Epidermal melanocyte (primary cell): ENCODE data around the gene TMCC2.

Source experiments
- DNase-seq: peaks from one replicate; pipeline ENCODE4 v3.0.0; 2011; ENCODE audit warnings: low spot score; ENCODE audit not compliant: insufficient read length

Gene TMCC2

DNA sequence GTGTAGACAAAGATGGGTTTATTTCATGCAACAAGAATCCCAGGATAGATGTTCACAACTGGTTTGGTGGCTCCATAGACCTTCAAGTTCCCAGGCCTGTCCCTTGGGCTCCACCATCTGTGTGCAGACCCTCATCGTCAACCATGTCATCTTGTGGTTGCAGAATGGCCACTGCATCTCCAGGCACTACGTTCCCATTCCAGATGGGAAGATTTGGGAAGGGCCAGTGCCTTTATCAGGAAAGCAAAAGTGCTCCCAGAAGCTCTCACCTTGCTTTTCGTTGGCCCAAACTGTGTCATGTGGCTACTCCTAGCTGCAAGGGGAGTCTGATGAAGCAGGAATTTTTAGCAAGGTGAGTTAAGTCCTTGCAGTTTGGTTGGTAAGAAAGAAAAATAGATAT lies 12.8 kb downstream of the TMCC2 start:
- no peak for DNase-seq

DNA sequence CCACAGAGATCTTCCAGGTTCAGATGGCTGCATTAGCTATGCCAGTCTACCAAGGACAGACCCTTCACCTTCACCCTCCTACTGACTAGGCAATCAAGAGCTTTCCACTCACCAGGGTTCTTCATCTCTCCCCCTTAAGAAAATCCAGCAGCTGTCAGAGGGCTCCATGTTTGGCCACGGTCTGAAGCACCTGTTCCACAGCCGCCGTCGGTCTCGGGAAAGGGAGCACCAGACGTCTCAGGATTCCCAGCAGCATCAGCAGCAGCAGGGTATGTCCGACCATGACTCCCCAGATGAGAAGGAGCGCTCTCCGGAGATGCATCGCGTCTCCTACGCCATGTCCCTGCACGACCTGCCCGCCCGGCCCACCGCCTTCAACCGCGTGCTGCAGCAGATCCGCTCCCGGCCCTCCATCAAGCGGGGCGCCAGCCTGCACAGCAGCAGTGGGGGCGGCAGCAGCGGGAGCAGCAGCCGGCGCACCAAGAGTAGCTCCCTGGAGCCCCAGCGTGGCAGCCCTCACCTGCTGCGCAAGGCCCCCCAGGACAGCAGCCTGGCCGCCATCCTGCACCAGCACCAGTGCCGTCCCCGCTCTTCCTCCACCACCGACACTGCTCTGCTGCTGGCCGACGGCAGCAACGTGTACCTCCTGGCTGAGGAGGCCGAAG lies 13.8 kb downstream of the TMCC2 start:
- no peak for DNase-seq

DNA sequence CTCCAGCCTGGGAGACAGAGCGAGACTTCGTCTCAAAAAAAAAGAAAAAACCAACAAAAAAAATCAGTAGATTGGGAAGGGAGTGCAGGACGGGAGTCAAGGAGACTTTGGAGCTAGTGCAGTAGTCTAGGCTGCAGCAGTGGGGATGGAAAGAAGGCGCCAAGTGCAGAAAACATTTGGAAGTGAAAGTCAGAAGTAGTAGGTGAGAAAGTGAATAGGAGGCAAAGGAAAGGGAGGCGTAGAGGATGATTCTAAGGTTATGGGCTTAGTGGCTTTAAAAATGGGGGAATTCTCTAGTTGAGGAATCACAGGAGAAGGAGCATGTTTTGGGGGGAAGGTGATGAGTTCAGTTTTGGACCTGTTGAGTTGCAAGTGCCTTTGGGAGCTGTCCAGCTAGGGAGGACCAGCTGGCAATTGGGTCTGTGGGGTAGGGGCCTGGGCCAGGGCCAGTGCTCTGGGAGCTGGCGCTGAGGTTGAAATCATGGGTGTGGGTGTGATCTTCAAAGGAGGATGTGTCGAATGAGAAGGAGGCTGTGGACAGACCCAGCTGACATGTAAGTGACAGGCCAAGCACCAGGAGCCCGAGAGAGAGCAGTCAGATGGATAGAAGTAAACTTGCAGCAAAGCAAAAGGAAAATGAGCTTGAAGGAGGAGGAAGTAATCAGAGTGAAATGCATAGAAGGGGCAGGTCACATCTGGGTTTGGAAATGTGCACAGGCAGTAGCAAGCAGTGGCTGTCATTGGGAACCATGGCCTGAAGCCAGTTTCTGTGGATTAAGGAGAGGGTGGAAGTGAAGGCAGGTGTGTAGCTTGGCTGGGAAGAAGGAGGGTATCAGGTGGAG lies 15.8 kb downstream of the TMCC2 start:
- no peak for DNase-seq

DNA sequence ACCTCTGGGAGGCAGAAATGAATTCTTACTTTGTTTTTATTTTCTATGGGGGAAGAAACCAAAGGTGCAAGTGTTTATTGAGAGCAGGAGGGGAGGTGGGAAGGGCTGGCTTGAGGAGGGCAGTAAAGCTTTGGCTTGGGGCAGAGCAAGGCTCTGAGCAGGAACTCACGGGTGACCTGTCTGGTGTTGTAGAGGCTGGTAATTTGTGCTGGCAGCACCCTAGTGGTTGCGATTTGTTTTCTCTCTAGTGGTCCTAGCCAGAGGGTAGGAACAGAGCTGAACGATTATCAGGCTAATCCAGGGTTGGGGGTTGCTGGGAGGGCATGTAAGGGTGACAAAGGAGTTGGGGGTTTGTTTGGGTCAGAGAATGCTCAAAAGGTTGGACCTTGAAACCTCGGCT lies 16.6 kb downstream of the TMCC2 start:
- DNase-seq = no peak

DNA sequence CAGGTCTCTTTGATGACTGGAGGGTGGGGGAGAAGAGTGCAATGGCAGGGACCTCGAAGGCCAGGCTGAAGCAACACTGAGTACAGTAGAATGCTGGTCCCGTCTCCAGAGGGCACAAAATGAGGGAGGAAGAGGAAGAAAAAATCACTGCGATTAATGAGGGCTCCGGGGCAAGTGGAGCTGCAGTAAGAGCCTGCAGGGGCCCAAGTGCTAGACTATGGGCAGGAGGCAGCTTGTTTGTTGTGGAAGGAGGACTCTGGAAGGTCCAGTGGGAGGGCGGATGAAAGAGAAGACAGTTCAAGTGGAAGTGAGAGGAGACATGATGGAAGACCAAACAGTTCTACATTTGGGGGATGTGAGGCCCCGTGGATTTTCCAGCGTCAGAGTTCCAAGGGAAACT lies 17.4 kb downstream of the TMCC2 start:
- no peak for DNase-seq

DNA sequence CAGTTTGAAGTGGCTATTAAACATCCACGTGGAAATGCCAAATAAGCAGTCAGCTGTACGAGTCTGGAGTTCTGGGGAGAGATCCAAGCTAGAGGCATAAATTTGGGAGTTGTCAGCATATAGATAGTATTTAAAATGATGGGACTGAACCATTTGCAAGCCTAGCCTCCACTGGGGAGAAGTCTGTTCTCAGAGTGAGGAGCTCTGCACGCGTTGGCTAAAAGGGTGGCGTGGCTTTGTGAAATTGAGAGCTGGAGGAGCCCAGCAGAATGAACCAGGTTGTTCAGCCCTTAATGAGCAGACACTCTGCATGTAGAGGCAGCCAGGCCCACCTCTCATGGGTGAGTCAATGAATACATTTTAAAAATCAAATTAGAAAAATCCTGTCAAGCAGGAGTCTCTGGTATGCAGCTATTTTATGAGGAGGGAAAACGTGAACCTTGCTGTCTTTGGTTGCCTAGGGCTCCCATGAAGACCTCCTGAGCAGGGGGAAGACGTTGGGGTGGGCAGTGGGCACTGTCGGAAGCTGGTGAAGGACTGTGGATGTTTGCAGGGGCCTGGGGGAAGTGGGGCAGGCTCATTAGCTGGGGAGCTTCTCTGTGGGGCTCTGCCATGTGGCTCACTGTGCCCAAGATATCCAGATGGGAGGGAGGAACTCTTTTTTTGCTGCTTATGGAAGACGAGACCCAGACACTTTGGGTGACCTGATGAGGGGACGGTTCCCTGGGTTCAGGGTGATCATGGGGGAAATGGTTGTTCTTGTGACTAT lies 18.8 kb downstream of the TMCC2 start:
- no peak for DNase-seq

DNA sequence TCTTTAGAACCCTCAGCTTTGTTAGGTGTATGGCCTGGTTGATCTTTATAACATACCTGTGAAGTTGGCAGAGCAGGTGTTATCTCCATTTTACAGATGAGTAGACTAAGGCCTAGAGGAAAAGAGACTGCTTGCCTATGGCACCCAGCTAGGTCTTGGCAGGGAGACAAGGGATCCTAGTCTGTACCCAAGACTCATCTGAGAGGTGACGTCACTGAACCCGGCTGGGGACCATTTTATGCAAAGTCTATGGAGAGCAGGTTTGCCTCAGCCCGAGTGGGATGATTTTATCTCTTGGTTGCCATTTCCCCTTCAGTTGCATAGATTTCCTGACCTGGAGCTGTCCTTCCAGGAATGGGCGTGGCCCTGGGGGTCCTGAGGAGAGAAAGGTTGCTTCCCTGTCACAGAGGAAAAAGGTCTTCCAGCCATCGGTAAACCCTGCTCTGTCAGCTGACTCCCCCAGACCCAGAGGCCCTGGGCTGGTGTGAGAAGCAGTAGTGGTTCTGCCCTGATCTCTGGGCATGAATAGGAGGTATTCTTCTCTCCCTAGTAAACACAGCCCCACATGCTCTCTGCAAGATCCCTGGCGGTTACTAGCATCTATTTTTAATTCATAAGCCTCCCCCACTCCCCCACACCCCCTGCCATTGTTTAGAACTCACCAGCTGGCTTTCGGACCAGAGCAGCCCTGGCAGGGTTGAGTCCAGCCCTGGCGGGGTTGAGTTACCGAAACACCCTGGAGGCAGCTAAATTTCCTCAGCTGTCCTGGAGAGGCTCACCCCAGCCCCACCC lies 19.6 kb downstream of the TMCC2 start:
- DNase-seq = peak; percentile 87

DNA sequence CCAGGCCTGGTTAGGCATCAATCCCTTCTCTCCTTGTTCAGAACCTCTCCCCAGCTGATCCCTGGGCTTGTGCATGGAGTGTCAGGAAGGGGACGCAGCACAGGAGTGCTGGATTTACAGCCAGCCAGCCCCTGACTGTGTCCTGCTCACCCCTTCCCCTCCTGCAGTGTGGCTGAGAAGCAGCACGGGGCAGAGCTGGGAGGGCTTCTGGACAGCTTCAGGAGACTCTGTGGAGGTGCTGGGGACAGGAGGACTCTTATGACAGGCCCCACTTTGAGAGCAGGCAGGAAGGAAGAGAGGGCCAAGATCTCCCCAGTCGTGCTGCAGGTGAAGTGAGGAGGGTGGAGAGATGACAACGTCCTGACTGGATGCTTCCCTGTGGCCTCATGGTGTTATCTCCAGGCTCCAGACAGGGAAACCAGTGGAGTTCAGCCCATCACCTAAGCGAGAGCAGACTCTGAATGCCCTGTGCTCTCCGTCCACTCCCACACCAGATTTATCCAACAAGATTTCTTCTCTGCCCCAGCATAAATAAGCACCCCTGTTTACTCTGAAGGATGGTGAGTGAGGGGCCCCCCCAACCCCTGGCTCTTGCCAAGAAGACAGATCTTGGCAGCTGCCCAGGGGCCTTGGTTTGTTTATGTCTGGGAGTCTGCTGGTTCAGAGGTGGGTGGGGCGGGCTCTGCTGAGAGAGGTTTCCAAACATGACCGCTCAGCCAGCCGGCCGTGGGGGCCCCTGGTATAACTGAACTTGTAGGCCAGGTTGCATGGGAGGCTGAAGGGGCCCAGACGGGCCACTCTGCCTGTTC lies 21.3 kb downstream of the TMCC2 start:
- DNase-seq = no peak

DNA sequence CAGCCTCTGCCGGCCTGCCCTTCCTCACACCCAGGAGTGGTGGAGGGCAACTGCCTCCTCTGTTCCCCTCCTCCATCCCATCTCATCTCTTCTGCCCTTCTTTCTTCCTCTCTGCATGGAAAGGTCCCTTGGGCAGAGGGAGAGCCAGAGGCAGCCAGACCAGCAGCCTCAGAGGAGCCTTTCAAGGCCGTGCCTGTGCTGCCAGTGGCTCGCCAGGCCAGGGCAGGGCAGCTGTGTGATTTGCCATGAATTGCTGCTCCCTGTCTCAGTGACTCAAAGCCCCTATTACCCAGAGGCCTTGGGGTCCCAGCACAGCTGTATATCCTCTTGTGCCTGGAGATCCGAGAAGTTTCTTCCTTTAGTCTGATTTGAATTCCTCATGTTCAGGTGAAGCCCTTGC lies 21.9 kb downstream of the TMCC2 start:
- DNase-seq = no peak

DNA sequence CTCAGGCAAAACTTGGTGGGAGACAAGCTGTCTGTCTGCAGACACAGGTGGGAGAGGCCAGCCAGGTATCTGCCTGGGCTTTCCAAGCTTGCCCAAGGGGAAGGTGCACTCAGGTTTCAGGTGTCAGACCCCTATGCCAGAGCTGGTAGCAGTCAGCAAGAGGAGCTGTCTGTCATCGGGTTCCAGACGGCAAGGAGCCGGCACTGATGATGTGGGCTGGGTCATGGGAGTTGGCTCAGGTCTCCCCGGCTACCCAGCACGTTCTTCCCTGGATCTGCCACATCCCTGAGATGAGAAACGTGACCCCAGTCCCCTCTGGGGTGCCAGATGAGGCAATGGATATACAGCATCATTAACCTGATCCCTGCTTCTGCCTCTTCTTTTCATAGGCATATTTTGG lies 23.0 kb downstream of the TMCC2 start:
- DNase-seq = no peak

DNA sequence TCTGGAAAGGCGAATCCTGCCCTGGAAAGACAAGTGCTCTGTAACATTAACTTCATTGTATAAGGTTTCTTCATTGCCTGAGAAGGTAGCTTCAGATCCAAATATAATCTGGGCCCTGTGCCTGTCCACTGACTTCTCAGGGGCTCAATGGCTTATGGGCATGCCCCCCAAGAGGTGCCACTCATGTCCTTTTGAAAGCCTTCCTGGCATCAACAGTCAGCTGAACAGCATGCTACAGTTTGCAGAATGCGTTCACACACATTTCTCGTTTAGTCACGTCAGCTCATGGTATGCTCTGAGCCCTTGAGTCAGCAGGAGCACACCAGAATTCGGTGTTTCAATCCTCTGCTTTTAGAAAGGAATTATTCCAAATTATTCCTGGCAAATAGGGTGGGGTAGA lies 23.8 kb downstream of the TMCC2 start:
- DNase-seq = no peak

DNA sequence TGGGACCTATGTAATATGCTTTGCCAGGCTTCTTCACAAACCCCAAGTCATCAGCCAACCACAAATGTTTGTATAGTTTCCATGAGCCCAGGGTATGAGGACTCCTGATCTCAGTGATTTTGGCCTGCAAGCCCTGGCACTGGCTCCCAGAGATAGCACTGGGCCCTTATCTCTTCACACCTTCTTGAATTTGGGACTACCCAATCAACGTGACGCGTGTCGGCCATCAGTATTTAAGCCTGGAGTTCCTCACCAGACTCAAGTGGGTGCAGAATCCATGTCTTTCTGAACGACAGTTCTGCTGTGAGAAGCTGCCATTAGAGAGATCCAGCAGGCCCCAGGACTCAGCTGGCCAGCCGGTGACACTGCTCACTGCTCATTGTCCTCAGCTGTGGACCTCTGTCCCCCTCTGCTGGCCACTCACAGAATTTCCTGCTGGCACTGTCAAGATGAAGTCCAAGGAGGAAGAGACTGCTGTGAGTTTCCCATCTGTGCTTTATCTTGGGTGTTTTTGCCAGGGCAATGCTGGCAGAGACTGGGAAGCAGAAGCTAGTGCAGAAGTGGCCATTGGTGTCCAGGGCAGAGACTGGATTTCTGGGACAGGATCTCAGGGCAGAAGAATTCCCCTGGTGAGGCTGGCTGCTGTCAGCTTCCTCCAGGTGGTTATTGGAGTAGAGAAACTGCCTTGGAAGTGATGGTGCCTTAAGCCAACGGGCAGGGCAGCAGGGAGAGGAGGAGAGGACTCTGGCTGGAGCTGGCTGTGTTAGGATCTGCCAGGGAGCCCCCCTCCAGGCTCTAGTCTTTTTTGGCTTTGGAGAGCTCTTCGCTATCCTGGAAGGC lies 28.4 kb downstream of the TMCC2 start:
- DNase-seq = peak; percentile 81

DNA sequence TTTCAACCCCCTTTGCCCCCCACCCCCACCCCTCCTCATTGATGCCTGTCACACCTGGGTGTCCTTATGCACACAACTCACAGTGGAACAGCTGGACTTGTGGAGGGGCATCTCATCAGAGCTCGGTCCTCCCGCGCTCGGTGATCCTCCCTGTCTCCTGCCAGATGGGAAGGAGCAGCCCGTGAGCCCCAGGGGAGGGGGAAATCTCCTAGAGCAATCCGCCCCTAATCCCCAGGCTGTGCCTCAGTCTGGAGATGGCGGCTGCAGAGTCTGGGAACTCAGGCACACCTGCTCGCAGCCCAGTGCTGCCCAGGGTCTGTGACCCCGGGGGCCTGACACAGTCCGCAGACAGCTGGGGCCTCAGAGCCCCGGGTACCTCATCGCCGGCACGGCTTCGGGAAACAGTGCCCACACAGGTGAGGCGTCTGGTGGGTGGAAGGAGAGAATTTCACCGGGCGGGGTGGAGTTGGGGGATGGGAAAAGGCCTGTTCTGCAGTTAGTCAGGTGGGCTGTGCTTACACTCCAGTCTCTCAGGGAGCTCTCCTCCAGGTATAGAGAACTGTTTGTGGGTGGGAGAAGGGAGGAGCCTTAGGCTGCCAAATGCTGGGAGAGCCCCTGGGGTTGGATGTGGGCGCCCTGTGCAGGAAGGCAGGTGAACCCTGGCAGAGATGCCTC lies 29.3 kb downstream of the TMCC2 start:
- DNase-seq = no peak

DNA sequence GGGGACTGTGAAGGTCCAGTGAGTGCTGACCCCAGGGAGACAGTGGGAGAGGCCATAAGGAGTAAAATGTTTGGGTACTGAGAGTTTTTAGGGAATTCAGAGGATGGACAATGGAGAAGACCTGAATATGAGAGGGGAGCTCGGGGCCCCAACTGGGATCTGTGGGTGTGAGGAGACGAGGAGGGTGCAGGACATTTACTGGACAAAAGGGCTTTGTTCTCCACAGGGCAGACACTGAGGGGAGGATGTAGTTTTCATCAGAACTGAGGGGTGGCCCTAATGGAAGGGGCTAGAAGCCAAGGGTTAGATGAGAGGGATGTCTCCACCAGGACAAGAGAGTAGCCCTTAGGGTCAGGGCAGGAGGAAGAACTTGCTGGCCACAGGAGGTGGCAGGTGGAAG lies 30.0 kb downstream of the TMCC2 start:
- no peak for DNase-seq

DNA sequence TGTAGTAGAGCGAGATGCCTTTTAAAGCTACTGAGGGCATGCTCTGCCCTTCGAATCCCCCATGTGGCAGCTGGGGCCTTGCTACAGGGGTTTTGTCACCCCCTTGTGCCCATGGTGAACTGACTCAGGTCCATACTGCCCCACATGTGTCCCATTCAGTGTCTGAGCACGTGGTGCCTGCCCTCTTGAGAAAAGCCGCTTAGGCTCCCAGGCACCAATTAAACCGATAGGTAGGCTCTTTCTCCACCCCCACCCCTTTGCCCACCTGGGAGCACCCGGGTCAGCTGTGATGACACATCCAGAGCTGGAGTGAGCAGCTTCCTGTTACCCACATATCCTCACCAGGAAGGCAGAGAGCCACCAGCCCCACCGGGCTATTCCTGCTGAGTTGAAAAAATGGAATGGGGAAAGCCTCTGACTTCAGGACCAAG lies 30.5 kb downstream of the TMCC2 start:
- DNase-seq = no peak

DNA sequence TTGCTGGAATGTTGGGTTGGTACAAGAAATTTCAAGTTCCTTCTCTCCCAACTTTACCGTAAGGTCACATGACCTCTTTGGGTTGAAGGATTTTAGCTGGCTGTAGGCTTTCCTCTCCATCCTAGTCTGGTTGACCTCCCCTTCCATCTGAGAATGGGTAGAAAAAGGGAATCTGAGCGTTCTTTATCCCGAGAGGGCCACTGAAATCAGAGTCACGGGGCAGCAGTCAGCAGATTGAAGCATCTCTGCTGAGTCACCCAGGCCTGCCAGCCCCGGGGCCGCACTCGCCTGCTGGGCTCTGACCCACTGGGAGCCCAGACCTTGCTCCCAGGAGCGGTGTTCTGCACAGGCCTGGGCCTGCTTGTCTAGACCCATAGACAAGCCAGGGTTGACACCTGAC lies 31.0 kb downstream of the TMCC2 start:
- DNase-seq = peak; percentile 85

DNA sequence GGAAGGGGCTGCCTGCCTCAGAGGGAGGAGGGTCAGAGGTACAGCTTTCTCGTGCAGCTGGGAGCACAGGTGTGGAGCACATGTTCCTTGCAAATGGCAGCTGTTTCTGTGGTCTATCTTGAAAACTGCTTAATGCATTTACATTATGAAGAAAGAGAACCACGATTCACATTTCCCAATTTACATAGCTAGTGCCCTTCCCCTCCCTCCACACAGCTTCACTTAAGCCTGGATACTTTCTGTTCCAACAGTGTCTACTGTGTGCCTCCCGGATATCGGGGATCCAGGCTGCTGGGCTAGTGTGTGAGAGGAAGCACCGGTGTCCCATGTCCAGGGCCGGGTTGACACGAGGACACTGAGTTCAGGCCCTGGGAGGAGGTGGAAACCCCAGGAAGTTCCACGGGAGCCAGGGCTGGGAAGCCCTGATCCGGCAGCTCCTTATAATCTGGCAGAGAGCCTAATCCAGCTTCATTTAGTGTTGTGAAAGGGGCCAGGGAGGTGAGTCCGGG lies 31.6 kb downstream of the TMCC2 start:
- no peak for DNase-seq

DNA sequence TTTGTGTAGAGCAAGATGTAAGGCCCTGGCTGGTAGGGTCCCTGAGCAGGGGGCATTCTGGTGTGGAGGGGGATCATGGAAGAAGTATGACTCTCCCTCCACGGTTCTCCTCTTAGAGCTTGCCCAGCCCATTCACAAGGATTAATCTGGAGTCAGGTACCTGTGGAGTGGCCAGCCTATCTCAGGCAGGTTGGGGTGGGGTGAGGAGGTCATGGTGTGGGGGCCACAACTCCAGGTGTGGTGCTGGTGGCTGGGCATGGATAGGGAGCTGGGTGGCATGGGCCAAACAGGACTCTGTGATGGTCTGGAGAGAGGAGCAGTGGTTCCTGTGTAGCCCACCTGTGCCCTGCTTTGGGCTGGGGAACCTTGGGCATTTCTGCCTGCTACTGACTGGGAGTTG lies 32.3 kb downstream of the TMCC2 start:
- DNase-seq = no peak
